T1000 (cell line): ENCODE data around the gene SPOPL.
"Not testable (repeated sequence)": the region's sequence is repeated elsewhere in the genome, so short reads cannot be mapped to it uniquely, and the experiment has no call there.

Source experiments
- DNase-seq: peaks from one replicate; lab custom pipeline; 2025; ENCODE audit warnings: mixed read lengths; lab: John Stamatoyannopoulos, UW

The SPOPL gene

GRCh38 chr2:138523673-138524042, 22.1 kb downstream of the SPOPL start:
- DNase-seq, result not testable (repeated sequence)

GRCh38 chr2:138524353-138524752, 22.8 kb downstream of the SPOPL start:
- not testable (repeated sequence) for DNase-seq

- DNase-seq, result no peak
These were observed 30.3 kb downstream of the SPOPL start for GRCh38 chr2:138531913-138532312.

GRCh38 chr2:138534791-138535190, 33.2 kb downstream of the SPOPL start:
- DNase-seq, result no peak

GRCh38 chr2:138536302-138536701, 34.7 kb downstream of the SPOPL start:
- DNase-seq, result no peak

GRCh38 chr2:138536740-138537139, 35.2 kb downstream of the SPOPL start:
- DNase-seq, result no peak

- no peak for DNase-seq
These were observed 35.8 kb downstream of the SPOPL start for GRCh38 chr2:138537170-138537915.

GRCh38 chr2:138544206-138544605, 42.6 kb downstream of the SPOPL start:
- not testable (repeated sequence) for DNase-seq

GRCh38 chr2:138548796-138549195, 47.2 kb downstream of the SPOPL start:
- no peak for DNase-seq

- no peak for DNase-seq
These were observed 48.6 kb downstream of the SPOPL start for GRCh38 chr2:138550172-138550571.

GRCh38 chr2:138550670-138551287, 49.2 kb downstream of the SPOPL start:
- DNase-seq, result no peak

GRCh38 chr2:138554123-138554522, 52.6 kb downstream of the SPOPL start:
- no peak for DNase-seq

- no peak for DNase-seq
These were observed 58.1 kb downstream of the SPOPL start for GRCh38 chr2:138559641-138560040.

GRCh38 chr2:138564586-138565229, 63.1 kb downstream of the SPOPL start:
- no peak for DNase-seq

- DNase-seq, result no peak
These were observed 63.6 kb downstream of the SPOPL start for GRCh38 chr2:138565230-138565598.

GRCh38 chr2:138572318-138572717, 70.7 kb downstream of the SPOPL start:
- DNase-seq, result no peak

- no peak for DNase-seq
These were observed 75.5 kb downstream of the SPOPL start for GRCh38 chr2:138577066-138577465.

- DNase-seq, result no peak
These were observed 78.0 kb downstream of the SPOPL start for GRCh38 chr2:138579556-138579955.

- DNase-seq, result no peak
These were observed 80.3 kb downstream of the SPOPL start for GRCh38 chr2:138581909-138582308.

GRCh38 chr2:138589663-138590062, 88.1 kb downstream of the SPOPL start:
- no peak for DNase-seq

- no peak for DNase-seq
These were observed 94.8 kb downstream of the SPOPL start for GRCh38 chr2:138596403-138596802.

GRCh38 chr2:138600732-138601457, 99.3 kb downstream of the SPOPL start:
- DNase-seq, result no peak
